Lung microvascular endothelial cell (primary cell): ENCODE results near the gene DCC. TPM values are rescaled to one million over a fixed set of nuclear protein-coding genes. Genes with fewer than 3 reads are reported as not detected.

Experiments used
- DNase-seq, 2 donors: peaks; one replicate each; pipeline versions ENCODE4 v3.0.0 to v3.0.0-alpha.2; 2010; ENCODE audit warnings: low read depth in 2 of 2
- total RNA-seq: library from RNA; depleted of rRNA; stranded (reverse); fragments of >200 nt; gene quantifications from 2 replicates; pipeline ENCODE4 v1.2.1, GENCODE V29; 2014

DCC gene
- total RNA-seq, 1 donor from 2014 or later, result not detected

DNA sequence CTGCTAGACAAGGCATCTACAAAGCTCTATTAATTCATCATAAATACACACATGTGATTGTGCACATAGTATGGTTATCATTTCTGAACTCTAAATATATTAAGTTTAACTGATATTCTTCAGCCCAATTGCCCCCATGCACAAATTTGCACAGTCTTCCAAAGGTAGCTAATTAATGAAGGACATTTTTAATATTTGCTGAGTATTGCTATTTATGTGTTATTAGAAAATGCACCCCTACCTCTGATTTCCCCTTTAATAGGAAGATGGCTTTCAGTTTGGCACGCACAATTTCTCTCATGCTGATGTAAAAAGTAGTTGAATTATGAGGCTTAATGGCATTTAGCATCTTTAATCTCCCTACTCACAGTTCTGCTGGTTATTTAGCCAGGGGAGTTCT, 242.1 kb downstream of the DCC start:
- DNase-seq, result no peak

DNA sequence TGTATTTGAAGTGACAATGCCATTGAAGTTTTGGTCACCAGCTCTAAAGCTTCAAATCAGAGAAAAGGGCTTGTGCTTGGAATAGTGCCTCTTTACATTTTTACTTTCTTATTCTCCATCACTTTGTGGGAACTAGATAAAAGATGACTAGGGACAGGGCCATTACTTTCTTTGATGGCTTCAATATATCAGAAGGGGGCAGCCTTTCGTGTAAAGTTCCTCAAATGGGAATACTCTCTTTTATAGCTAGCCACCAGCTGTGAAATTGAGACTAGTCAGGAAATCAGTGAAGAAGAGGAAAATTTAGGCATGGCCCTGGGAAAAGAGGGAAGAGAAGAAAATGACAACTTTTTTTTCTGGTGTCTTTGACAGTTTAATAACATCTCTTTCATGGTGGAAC, 242.5 kb downstream of the DCC start:
- no peak for DNase-seq

DNA sequence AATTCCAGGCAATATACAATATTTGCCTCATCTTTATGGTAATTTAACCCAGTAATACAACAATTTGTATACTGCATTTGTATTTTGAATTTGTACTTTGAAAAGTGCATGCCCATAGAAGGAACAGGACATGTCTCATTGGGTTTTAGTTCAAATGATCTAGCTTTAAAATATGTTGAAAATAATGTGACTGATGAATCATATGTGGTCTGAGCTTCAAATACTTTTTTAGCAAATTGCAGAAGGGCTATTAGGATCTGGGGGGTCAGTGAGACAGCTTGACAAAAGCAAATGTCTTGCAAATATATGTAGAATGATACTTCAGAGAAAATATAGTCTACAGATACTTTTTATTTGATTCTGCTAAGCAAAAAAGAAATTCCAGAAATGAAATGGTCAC, 248.9 kb downstream of the DCC start:
- no peak for DNase-seq

DNA sequence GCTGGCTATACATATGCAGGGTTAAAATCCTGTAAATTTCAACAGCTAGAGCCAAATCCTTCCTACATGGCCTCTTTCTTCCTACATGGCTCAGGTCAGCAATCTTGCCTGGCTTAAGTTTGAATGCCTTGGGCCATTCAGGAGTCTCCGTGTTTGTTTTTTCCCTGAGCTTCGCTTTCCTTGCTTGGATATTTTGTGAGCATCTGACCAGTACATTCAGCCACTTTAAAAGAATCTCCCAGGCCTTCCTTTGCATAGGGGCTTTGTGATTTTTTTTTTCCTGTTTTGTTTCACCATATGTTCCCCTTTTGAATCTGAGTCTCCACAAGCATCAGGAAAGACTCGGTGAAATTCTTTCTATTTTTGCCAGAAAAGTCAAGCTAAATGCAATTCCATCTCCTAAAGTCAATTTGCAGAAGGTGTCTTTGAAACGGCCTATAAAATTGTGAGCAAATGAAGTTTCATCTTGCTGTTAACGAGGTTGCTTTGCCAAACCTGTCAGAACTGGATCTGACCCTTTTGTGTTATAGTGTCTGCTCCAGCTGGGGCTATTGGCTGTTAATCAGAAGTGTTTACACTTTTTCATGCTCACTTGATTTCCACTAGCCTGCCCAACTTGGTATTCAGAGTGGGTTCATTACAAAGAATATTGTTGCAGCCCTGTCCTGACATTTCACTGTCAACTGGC, 256.9 kb downstream of the DCC start:
- DNase-seq, result no peak

DNA sequence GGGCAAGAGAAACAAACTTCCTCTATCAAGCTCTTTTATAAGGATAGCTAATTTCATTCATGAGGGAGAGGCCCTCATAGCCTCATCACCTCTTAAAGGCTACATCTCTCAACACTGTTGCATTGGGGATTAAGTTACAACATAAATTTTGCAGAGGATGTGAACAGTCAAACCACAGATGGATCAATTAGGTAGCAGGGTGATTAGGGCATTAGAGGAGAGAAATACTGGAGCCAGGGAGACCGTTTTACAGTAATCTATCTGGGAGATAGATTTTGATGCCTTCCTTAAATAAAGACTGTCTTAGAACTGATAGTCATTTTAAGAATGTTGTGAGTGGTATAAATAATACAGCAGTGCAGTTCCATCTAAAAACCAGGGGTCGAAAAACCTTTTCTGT, 258.9 kb downstream of the DCC start:
- DNase-seq, result no peak

DNA sequence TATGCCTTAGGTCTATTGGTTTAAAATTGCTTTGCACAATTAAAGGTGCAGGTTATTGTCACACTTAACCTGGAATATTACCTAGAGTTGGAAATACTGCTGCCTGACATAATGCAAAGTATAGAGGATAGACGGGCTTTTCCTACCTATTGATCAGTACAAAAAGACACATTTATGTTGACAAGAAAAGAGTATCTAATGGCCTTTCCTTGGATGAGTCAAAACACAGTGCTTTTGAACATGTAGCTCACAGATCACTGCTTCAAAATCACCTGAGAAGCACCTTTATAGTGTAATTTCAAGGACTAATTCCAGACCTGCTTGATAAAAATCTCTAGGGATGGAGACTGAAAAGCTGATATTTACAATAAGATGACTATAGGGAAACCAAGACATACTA, 262.8 kb downstream of the DCC start:
- no peak for DNase-seq

DNA sequence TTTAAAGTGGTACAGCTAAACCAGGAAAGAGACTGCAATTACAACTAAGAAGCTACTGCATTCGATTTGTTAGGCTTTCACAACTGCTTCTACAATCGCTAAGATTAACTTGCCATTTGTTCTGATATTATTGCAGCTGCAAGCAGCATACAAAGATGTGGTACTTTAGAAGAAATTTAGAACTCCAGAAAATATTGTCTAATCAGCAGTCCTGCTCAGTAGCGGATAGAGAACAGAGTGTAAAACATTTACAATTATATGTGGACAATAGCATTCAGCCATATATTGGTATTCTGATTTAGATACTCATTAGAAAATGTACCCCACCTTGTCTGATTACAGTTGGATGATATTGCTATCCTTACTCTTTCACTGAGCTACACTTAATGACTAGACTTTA, 265.3 kb downstream of the DCC start:
- no peak for DNase-seq

DNA sequence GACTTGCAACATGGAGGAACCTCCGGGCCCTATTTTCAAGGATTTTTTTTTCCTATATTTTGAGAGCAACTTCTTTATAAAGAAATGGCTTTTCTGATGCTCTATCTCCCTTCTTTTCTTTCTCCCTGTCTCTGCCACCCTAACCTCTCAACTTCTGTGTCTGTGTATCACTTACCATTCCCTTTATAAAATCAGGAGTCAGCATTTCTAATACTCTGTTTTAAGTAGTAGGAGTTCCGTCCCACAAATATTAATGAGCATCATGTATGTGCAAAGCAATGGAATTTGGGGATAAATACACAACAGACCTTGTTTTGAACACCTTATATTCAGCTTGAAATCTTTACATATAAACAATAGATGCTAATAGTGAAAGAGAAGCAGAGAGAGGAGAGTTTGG, 268.0 kb downstream of the DCC start:
- no peak for DNase-seq

DNA sequence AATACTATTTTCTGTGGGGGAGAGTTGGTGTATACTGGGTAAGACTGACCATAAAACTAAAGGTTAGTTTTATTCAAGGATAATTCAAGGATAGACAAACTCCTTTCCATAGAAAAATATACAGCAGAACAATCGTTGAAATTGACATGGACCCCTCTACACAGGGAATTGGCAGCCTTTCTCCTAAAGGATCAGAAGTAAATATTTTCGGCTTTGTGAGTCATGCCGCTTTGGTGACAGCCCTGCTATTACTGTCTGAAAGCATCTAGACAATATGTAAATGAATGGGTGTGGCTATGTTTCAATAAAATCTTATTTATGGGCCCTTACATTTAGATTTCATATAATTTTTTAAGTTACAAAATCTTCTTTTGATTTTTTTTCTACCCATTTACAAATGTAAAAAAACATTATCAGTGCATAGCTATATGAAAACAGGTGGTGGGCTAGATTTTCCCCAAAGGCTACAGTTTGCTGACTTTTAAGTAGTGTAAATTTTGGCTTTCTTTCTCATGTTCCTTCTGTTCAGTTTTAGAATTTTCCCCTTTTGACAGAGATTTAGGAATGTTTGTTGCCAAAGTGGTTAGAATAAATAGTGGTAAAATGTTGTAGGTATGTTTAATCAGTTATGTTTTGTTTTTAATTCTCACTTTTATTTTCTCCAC, 270.6 kb downstream of the DCC start:
- DNase-seq, result no peak

DNA sequence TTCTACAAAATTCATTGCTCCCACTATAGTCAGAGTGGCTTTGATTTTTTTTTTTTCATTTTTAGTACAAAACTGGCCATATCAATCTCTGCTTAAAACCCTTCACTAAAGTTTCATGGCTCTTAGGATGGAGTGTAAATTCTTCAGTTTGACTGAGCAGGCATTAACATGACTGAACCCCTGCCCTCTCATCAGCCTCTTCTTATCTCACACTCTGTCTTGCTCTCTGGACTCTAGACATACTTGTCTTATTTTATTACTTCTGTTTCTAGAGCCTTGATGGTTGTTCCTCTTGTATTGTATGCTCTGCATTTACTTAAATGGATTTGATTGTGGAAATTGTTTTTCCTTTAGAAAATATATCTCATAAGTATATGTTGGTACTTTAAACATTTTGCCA, 272.4 kb downstream of the DCC start:
- no peak for DNase-seq

DNA sequence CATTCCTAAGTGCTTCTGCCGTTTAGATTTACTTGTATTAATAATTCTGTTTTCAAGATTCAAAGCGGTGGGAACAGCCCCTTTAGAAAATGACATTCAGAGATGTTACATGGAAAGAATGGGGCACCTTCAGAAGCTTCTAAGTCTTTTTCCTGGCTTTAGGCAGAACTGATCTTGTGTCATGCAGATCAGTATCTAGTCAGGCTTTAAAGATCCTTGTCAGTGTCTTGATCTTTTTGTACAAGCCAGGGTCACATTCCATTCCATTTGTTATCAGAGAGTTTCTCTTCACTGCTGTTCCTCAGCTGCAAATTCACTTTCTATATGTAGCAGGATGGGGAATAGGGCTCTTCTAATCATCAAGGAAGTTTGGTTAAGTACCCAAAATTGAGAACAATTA, 275.3 kb downstream of the DCC start:
- DNase-seq, result no peak

DNA sequence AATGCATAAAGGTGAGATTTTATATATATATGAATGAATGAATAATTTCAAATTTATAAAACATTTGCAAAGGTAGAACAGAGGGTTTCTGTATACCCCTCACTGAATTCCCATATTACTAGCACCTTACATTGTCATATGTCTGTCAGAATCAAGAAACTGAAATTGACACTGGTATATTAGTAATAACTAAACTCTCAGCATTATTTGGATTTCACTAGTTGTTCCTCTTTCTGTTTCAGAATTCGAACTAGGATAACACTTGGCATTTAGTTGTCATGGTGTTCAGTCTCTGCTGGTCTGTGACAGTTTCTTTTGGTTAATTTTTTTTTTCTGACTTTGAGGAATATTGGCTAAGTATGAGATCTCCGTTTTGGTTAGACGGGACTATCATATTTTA, 275.9 kb downstream of the DCC start:
- no peak for DNase-seq

DNA sequence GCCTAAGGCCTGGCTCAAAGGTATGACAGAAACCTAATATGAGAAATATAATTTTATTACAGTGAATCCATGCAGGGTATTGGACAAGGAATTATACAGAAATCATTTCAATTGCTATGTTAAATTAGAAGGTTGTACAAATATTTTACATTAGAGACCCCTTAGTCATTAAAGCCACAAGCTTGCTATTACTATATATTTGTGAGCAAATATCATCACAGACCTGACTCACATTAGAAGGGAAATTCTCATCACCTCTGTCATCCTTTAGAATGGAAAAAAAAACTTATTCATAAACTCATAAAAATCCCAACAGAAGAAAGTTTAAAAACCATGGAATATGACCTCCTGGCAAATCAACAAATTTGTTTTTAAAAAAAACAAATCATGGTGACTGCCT, 277.9 kb downstream of the DCC start:
- no peak for DNase-seq

DNA sequence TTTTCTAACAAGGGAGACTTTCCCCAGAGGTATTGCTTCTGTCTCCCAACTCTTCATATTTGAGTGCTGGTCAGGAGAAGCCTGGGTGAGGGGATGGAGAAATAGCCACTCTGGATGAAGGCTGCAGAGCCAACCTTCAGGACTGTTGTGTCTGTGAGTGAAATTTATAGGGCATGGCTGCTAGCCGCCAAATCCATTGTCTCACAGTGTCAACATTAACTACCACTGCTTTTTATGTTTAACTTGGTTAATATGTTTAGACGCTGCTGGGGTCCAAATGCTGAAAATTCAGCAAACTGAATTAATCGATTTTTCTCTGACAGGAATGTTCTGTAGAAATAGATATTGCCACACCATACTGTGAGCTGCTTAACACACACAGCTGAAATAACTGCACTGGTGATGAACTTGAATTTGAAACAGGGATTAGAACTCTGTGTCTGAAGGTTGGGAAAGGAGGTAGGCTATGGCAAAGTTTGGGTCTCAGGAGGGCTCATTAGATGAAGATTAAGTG, 281.0 kb downstream of the DCC start:
- DNase-seq, result no peak

DNA sequence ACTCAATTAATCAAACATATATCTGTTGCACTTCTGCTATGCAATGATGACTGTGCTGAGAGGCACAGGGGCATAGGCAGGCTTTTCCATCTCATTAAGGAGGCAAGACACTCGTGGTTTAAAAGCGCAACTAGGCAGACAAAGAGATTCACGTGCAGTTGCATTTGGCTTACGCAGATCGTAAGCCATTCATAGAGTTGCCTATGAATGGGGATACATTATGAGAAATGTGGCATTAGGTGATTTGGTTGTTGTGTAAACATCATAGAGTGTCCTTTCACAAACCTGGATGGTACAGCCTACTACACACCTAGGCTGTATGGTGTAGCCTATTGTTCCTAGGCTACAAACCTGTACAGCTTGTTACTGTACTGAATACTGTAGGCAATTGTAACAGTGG, 284.7 kb downstream of the DCC start:
- no peak for DNase-seq

DNA sequence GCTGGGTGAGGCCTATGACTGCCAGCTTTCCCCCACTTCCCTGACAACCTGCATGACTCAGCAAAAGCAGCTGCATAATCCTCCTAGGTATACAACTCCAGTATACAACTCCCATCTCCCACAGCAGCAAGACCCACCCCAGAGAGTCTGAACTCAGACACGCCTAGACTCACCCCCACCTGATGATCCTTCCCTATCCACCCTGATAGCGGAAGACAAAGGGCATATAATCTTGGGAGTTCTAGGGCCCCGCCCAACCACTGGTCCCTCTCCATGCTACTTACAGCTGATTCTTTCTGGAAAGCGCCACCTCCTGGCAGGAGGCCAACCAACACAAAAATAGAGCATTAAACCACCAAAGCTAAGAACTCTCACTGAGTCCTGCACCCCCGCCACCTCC, 296.5 kb downstream of the DCC start:
- DNase-seq, result no peak

DNA sequence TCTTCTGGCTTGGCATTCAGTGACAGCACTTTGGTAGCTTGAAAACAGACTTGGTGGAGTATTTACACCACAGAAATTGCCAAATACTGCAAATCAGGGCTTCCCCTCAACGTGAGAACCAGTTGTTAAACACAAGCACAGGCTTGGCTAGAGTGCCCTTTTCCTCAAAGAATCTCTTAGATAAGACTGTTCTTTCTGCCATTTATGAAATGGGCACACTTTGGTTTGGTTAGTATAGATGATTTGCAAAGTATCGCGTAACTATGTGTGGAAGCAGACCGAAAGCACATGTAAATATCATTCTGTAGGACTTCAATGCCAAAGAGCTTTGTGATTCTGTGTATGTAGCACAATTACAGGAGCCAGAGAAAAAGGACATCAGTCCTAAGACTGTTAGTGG, 308.2 kb downstream of the DCC start:
- no peak for DNase-seq

DNA sequence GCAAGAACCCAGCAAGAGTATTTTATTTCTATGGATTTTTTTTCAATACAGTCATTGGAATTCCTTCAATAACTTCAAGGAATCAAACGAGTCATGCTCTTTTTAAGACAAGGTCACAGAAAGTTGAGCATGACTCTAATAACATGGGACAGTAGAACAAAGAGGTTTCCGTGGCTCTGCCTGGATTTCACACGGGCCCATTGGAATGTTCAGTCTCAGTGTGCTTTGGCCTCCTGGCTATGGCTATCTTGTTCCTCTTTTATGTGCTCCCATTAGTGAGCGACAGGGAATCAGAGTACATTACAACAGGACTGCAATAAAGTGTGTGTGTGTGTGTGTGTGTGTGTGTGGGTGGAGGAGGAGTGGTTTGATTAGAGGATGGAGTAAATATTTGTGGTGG, 312.4 kb downstream of the DCC start:
- no peak for DNase-seq

DNA sequence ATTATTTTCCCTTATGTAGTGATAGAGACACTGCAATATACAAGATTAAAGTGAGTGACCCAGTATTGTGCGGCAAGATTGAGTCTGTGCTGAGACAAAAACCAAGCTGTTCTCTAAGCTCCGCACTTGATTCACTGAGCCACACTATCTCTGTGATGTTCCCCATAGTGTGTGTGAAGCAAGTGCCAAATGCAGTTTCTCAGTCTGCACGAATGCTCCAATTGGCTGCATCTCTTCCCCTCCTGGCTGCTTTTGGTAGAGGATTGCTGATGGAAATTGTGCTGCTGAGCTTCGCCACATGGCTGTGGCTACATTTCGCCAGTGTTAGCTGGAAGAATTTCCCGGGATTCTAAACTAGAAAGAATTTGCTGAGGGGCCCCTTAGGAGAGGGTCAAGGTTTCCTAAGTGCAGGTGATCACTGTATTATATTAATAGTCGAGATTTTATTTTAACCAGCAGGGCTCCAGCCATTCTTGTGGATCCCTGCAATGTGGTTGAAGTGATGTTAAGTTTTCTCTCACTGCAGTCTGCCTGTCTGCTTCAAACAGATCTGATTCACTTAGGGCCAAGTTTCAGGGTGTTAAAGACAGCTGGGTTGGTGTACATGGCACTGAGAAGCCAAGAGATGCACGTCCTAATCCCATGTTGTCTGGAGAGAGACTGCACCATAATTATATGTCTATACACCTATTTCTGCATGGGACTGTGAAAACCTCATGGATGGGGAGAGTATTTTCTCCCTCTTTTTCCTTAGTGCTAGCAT, 317.2 kb downstream of the DCC start:
- DNase-seq, result no peak

DNA sequence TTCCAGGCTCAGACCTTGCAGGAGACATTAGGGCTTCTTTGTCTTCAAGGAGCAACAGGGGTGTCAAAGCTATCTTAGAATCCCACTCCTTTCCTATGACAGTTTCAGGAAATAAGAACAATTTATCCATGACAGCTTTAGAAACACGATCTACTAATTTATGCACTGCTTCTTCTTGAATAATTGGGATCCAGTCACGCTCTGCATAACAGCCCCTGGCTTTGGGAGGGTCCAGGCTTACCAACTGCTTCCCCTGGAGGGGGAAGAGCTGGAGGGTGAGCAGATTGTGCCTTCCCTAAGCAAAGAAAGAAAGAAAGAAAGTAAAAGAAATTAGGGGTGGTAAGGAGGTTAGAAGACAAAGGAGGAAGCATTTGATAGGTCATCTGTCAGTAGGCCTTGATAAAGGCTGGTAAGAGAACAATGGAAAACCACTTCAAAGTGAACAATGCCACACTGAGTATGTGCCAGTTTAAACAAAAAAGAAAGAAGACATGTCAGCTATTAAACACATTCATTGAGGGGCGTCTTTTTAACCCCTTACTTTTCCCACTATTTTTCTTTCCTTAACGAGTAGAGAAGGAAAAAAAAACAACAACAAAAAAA, 327.6 kb downstream of the DCC start:
- DNase-seq, result no peak

DNA sequence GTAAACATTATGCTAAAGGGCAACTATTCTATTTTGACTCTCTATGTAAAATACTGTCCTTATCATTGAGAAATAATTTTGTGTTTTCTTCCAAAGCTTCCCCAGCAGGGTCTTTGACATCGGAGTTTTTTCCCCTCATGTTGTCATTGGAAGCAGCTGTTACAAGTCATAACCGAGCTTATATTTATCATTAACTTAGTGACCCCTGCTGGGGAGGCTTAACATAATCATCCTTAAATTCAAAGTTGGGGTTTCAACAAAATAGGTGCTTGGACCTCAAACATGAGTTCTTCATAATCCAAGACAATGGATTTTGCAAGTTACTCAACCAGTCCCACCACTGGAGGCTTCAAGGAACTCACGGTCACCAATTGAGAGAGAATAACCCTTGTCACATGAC, 330.9 kb downstream of the DCC start:
- peak in 1 of 2 donors; percentile 21 for DNase-seq

DNA sequence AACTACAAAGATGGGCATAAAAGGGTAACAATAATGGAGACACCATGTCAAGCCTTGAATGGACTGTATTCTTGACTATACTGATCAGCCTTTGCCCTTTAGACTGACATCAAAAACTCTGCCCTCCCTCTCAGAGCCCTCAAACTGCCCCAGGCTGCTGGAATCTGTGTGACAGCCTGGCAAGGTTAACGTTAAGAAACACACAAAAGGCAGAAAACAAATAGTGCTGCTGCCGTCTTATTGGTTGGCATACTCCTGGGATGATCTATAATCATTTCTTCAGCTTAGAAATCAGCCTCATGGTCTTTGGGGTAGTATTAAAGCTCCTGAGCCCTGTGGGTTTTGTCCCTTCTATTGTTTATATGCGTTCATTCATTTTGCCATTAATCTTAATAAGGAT, 338.0 kb downstream of the DCC start:
- DNase-seq, result no peak
